Stimulated activated naive B cell treated with anti-CD40 and anti-IgM and Interleukin-4, amounts not matched to agents 10 μg/mL and 1 μg/mL and 100 μg/mL, for 72 hours (primary cell): Measurements from ENCODE around the gene AP1S2.
"Not testable (repeated sequence)": the region's sequence is repeated elsewhere in the genome, so short reads cannot be mapped to it uniquely, and the experiment has no call there.

Source experiments
- ATAC-seq, 2 donors: fragments of 150-1000 bp; cut with Tn5 transposase; replicated peaks; 2 replicates each; pipeline ENCODE4 v1.10.0; 2021; ENCODE audit warnings: moderate library complexity in 1 of 2
- DNase-seq: peaks from one replicate; pipeline ENCODE4 v3.0.0; 2021
- H3K27ac Mint-ChIP-seq: one replicate; pipeline ENCODE4 v1.8.0; 2022; ENCODE audit warnings: mild to moderate bottlenecking, mixed read lengths
- H3K27me3 Mint-ChIP-seq, 2 donors: one replicate each; pipeline ENCODE4 v1.8.0; 2022; ENCODE audit warnings: mixed read lengths in 2 of 2
- H3K36me3 Mint-ChIP-seq, 2 donors: one replicate each; pipeline ENCODE4 v1.8.0; 2022; ENCODE audit warnings: mixed read lengths in 2 of 2, mild to moderate bottlenecking in 1 of 2
- H3K4me1 Mint-ChIP-seq, 2 donors: one replicate each; pipeline ENCODE4 v1.8.0; 2022; ENCODE audit warnings: mixed read lengths in 2 of 2, mild to moderate bottlenecking in 1 of 2
- H3K4me3 Mint-ChIP-seq, 2 donors: one replicate each; pipeline ENCODE4 v1.8.0; 2022; ENCODE audit warnings: mild to moderate bottlenecking in 2 of 2, mixed read lengths in 2 of 2, moderate library complexity in 1 of 2
- H3K9me3 Mint-ChIP-seq, 2 donors: one replicate each; pipeline ENCODE4 v1.8.0; 2022; ENCODE audit warnings: mixed read lengths in 2 of 2, mild to moderate bottlenecking in 1 of 2

AP1S2 gene

DNA sequence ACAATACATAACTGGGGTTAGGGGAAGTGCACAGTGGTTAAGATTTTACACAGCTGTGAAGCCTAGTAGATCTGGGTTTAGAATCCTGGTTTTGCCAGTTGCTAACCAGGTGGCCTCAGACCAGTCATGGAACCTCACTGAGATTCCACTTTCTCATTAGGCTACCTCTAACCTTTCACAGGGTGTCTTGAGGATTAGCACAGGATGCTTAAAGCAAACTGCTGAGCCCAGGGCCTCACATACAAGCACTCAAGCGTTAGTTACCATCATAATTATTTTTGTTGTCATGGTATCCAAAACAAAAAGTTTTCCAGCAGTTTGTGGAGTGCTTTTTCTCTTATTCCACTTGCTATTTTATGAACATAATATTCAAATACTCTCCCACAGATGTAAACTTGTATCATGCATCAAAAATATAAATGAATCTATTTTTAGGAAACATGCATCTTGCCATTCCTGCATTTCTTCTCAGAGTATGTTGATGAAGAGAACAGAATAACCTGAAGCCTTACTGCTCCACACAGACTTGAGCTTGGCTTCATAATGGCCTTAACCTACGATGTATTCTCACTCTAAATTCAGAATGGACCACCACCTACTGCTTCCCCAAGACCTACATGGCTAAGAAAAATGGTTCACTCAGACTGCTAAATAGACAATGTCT lies 12.6 kb downstream of the AP1S2 start:
- ATAC-seq (no peak), DNase-seq (no peak)
- Mint-ChIP-seq H3K4me3 (no peak overlapping the region), H3K27me3 (no peaks in the 10 kb centered on the region), H3K36me3 (peaks cover 2 to 33% of the 10 kb centered on the region in 2 donors), H3K4me1 (peaks cover 0 to 3% of the 10 kb centered on the region in 2 donors), H3K9me3 (no peaks in the 10 kb centered on the region), H3K27ac (no peak overlapping the region)

GRCh38 chrX:15838017-15838416 lies 16.6 kb downstream of the AP1S2 start:
- Mint-ChIP-seq H3K4me3 (no peak overlapping the region), H3K36me3 (peaks cover 11 to 25% of the 10 kb centered on the region in 2 donors), H3K4me1 (peaks cover 7 to 10% of the 10 kb centered on the region in 2 donors), H3K9me3 (no peaks in the 10 kb centered on the region), H3K27ac (no peak overlapping the region), H3K27me3 (no peaks in the 10 kb centered on the region)
- ATAC-seq (peak in 1 of 2 donors; percentile 72), DNase-seq (no peak)

- H3K27me3 Mint-ChIP-seq, result no peaks in the 10 kb centered on the region
- DNase-seq, result no peak
- peaks cover 8 to 12% of the 10 kb centered on the region in 2 donors for H3K4me1 Mint-ChIP-seq
- no peaks in the 10 kb centered on the region for H3K9me3 Mint-ChIP-seq
- ATAC-seq, result no peak
- peak overlapping the region; percentile 37 for H3K27ac Mint-ChIP-seq
- H3K36me3 Mint-ChIP-seq, result peaks cover 11 to 18% of the 10 kb centered on the region in 2 donors
- no peak overlapping the region for H3K4me3 Mint-ChIP-seq
Measured at GRCh38 chrX:15834827-15835595, 19.6 kb downstream of the AP1S2 start.

- DNase-seq, result no peak
- peak in 1 of 2 donors; percentile 47 for ATAC-seq
- Mint-ChIP-seq H3K27ac (no peak overlapping the region), H3K36me3 (peaks cover 11 to 23% of the 10 kb centered on the region in 2 donors), H3K4me3 (no peak overlapping the region), H3K9me3 (no peaks in the 10 kb centered on the region), H3K27me3 (no peaks in the 10 kb centered on the region), H3K4me1 (peaks cover 10 to 20% of the 10 kb centered on the region in 2 donors)
Measured at GRCh38 chrX:15834053-15834452, 20.6 kb downstream of the AP1S2 start.

- peaks cover 13 to 35% of the 10 kb centered on the region in 2 donors for H3K36me3 Mint-ChIP-seq
- not testable (repeated sequence) for H3K9me3 Mint-ChIP-seq, H3K27ac Mint-ChIP-seq, H3K4me3 Mint-ChIP-seq, ATAC-seq, H3K27me3 Mint-ChIP-seq, DNase-seq
- H3K4me1 Mint-ChIP-seq, result peaks cover 10 to 20% of the 10 kb centered on the region in 2 donors
Measured at GRCh38 chrX:15831347-15831746, 23.3 kb downstream of the AP1S2 start.

DNA sequence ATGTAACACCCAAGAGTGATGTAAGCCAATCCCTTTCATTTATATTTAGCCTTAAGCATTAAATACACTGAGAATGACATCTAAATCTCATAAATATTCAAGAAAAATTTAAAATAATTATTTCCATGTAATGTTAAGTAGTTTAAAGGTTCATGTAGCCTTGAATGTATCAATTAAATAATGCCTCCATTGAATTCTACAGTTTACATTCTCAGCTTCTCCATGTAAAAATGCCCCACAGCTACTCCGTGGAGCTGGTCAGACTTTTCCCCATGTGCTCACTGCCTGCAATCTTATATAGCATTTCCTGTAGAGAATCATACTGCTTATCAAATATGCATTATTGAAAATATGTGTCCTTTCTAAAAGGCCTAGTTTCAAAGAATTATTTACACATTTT lies 25.4 kb downstream of the AP1S2 start:
- H3K27ac Mint-ChIP-seq, result no peak overlapping the region

DNA sequence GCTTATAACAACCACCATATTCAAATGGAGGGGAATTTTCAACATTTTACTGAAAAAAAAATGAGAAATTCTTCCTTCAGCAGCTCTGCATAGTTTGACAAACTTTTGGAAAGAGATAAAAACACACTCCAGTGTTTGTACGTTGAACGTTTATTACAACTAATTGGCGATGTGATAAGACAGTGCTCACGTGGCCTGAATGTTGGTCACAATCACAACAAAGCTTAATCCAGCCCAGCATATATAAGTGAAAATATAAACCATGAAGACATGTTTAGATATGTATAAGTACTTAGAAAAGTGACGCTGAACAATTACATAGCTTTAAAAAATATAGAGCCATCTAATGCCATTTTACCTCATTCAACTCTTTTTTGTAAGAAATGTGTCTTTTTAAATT lies 28.7 kb downstream of the AP1S2 start:
- H3K4me3 Mint-ChIP-seq, result no peak overlapping the region
- ATAC-seq (no peak), DNase-seq (no peak)
- no peaks in the 10 kb centered on the region for H3K9me3 Mint-ChIP-seq
- H3K4me1 Mint-ChIP-seq, result peaks cover 4 to 10% of the 10 kb centered on the region in 2 donors
- H3K36me3 Mint-ChIP-seq, result peaks cover 16 to 52% of the 10 kb centered on the region in 2 donors
- H3K27ac Mint-ChIP-seq, result no peak overlapping the region
- H3K27me3 Mint-ChIP-seq, result no peaks in the 10 kb centered on the region

More for the DNA sequence above, 25.4 kb downstream of the AP1S2 start:
- Mint-ChIP-seq H3K27me3 (no peaks in the 10 kb centered on the region), H3K9me3 (no peaks in the 10 kb centered on the region), H3K4me3 (no peak overlapping the region), H3K4me1 (peaks cover 8 to 15% of the 10 kb centered on the region in 2 donors), H3K36me3 (peaks cover 9 to 37% of the 10 kb centered on the region in 2 donors)
- DNase-seq, result no peak
- ATAC-seq, result no peak

DNA sequence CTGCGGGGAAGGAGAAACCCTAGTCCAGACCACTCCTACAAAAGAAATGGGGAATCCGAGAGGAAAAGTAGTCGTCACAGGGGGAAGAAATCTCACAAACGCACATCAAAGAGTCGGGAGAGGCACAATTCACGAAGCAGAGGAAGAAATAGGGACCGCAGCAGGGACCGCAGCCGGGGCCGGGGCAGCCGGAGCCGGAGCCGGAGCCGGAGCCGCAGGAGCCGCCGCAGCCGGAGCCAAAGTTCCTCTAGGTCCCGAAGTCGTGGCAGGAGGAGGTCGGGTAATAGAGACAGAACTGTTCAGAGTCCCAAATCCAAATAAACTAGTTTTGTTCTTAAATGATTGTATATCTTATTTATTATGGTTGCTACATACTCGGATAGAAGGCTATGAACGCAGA lies 31.7 kb downstream of the AP1S2 start:
- peaks cover 0 to 2% of the 10 kb centered on the region in 2 donors for H3K4me1 Mint-ChIP-seq
- H3K4me3 Mint-ChIP-seq, result no peak overlapping the region
- H3K27me3 Mint-ChIP-seq, result no peaks in the 10 kb centered on the region
- H3K36me3 Mint-ChIP-seq, result peaks cover 26 to 54% of the 10 kb centered on the region in 2 donors
- no peak for DNase-seq
- H3K9me3 Mint-ChIP-seq, result no peaks in the 10 kb centered on the region
- H3K27ac Mint-ChIP-seq, result no peak overlapping the region
- no peak for ATAC-seq

DNA sequence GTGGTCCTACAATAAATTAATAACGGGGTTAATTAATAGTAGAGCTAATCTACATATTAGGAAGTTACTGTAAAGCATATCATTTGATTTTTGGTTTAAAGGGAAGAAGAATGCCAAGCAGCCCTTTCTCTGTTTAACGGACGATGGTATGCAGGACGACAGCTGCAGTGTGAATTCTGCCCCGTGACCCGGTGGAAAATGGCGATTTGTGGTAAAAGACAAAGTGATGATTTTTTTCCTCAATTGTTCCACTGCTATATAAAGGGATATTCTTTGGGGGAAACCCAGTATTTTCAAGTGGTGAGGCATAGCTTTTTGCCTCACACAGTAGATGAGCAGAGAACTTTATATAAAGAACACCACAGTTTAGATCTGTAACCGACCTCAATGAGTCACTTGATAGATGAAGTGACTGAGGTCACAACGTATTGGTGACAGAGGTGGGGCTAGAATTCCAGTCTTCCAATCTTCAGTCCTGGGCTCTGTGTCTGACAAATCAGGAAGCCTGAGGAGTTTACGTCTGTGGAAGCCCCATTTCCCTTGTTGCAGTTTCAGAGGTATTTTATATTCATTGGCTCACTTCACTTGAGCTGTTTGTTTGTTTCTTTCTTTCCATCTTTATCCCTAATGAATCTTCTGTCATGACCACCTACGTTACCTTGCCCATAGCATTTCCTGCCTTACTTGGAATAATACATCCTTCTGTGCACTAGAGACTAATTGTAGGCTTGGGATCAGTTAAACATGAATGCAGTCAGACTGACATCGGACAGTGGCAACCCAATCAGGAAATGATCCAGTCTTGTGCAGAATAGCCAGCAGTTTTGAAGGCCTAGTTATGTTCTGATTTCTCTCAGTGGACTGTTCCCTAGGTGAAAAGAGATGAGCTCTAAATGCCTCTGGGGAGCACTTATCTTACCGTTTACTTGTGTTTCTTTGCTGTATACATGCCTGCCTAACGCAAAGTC lies 34.2 kb downstream of the AP1S2 start:
- Mint-ChIP-seq H3K27ac (no peak overlapping the region), H3K9me3 (no peaks in the 10 kb centered on the region), H3K27me3 (no peaks in the 10 kb centered on the region), H3K36me3 (peaks cover 25 to 60% of the 10 kb centered on the region in 2 donors), H3K4me1 (peaks cover 6 to 8% of the 10 kb centered on the region in 2 donors), H3K4me3 (no peak overlapping the region)
- ATAC-seq (no peak), DNase-seq (no peak)

DNA sequence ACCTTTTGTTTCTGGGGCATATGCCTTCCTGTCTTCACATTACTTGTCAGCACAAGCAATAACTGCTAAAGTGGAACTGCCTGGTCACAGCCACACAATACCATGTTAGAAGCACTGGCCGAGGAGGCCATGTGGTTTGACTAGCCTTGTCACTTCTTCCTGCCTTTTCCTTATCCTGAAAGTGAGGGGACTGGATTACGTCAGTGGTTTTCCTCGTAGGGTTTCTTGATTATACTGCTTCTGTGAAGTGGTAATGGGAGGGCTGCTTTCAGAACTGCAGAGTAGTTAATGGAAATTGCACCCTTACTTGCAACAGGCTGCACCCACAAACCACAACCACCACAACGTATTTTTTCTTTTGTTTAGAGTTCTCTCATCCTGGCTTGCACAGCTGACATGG lies 37.7 kb downstream of the AP1S2 start:
- Mint-ChIP-seq H3K9me3 (no peaks in the 10 kb centered on the region), H3K4me1 (peaks cover 6 to 8% of the 10 kb centered on the region in 2 donors), H3K4me3 (no peak overlapping the region), H3K36me3 (peaks cover 17 to 58% of the 10 kb centered on the region in 2 donors), H3K27me3 (no peaks in the 10 kb centered on the region), H3K27ac (no peak overlapping the region)
- DNase-seq (no peak), ATAC-seq (no peak)

DNA sequence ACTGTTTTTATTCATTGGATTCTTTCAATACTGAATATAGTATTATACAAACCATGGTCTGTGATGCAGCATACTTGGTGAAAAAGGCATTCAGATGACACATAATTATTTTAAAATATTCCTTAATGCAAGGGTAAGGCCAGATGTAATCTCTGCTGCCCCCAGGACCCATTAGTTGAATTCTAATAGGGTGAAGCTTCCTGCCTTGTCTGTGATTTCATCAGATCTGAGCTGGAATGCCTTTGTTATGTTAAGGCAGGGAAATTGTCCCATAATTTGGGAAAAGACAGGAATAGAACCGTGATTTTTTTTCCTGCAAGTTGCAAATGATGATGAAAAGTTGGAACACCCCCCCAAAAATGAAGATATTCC lies 38.2 kb downstream of the AP1S2 start:
- peaks cover 6 to 8% of the 10 kb centered on the region in 2 donors for H3K4me1 Mint-ChIP-seq

DNA sequence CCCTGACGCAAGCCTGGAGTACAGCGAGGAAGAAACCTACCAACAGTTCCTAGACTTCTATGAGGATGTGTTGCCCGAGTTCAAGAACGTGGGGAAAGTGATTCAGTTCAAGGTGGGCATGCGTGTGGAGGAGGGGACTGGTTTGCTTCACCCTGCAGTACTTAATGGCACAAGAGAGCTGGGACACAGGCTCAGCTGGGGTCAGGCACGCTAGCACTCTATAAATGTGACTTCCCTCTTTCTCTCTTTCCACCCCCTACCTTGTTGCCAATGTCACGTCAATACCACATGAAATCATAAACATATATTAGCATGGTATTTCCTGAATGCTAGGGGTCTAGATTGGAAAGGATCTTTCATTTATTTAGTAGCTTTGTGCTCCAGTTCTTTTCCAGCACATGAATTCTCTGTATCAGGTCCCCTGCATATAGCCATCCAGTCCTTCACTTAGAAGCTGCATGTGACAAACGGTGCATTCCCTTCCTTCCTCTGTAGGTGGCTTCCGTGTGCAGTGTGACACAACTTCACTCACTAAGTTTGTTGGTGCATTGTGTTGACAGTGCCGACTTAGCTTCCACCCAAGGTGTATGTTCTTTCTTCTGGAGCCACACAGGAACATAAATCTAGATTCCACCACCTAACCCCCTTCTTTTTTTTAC lies 38.7 kb downstream of the AP1S2 start:
- DNase-seq (no peak), ATAC-seq (peak; percentile 78 to 85)
- no peaks in the 10 kb centered on the region for H3K27me3 Mint-ChIP-seq
- peaks cover 6 to 8% of the 10 kb centered on the region in 2 donors for H3K4me1 Mint-ChIP-seq
- H3K4me3 Mint-ChIP-seq, result no peak overlapping the region
- H3K27ac Mint-ChIP-seq, result peak overlapping the region; percentile 73
- H3K9me3 Mint-ChIP-seq, result no peaks in the 10 kb centered on the region
- peaks cover 15 to 57% of the 10 kb centered on the region in 2 donors for H3K36me3 Mint-ChIP-seq

More for the DNA sequence above, 38.2 kb downstream of the AP1S2 start:
- Mint-ChIP-seq H3K27ac (no peak overlapping the region), H3K9me3 (no peaks in the 10 kb centered on the region), H3K36me3 (peaks cover 17 to 59% of the 10 kb centered on the region in 2 donors), H3K27me3 (no peaks in the 10 kb centered on the region), H3K4me3 (no peak overlapping the region)
- ATAC-seq (peak in 1 of 2 donors; percentile 14), DNase-seq (no peak)

DNA sequence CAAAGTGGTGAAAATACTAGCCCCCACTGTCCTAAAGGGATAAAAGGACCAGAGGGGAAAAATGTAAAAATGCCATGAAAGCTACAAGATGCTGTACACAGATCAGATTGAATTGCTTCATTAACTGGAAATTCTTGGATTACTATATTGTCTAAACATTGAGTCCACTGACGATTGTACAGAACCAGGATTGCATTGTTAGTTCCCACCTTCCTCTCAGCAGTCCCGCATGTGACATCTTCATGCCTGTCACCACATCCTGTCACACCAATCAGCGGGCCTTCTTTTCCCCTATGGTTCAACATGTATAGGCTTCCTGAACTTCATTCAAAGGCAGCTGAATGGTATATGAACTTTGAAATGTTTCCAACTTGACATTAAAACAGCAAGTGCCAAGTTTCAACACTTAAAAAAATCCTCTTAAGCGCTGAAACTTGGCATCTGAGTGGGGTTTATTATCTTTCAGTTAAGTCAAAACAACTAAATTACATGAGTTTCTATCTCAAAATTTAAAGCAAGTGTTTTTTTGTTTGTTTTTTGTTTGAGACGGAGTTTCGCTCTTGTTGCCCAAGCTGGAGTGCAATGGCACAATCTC lies 39.7 kb downstream of the AP1S2 start:
- no peak overlapping the region for H3K27ac Mint-ChIP-seq
- peaks cover 6 to 8% of the 10 kb centered on the region in 2 donors for H3K4me1 Mint-ChIP-seq
- no peak for DNase-seq
- no peak for ATAC-seq
- H3K27me3 Mint-ChIP-seq, result no peaks in the 10 kb centered on the region
- no peak overlapping the region for H3K4me3 Mint-ChIP-seq
- peaks cover 9 to 50% of the 10 kb centered on the region in 2 donors for H3K36me3 Mint-ChIP-seq
- H3K9me3 Mint-ChIP-seq, result no peaks in the 10 kb centered on the region
